ENCODE results near the gene ANKRD63.
A peak's percentile ranks its signal among the peaks of the same experiment; 100 is the strongest.

The ANKRD63 gene

DNA sequence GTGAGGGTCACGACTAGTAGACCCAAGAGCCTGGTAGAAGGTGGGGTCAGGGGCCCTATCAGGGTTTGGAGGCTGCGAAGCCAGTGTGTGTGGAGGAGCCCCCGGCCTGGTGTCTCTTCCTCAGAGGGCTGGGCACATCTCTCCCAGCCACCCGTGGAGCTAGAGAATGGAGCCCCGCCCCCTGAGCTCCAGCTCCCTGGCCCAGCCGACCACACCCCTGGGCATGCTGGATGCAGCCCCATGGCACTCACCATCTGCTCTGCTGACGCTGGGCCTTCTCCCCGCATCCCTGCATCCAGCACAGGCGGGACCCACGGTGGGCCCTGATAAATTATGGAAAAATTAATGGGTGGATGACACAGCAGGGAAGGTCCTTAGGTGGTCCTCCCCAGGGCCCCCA lies 17.5 kb downstream of the ANKRD63 start:
- H3K36me3 ChIP-seq (ENCODE audit: control insufficient read depth in 1 of 2, insufficient read depth in 2 of 2, low read length in 2 of 2): no peaks in the 10 kb centered on the region
- no peaks in the 10 kb centered on the region for H3K27me3 ChIP-seq (ENCODE audit: low read depth, low read length)
- no peaks in the 10 kb centered on the region for H3K9me3 ChIP-seq (ENCODE audit: control insufficient read depth in 1 of 2, low read length in 2 of 2)
- no peaks in the 10 kb centered on the region for H3K4me1 ChIP-seq (ENCODE audit: control insufficient read depth in 1 of 2, insufficient read depth in 2 of 2, low read length in 2 of 2)
- no peak overlapping the region for H3K27ac ChIP-seq (ENCODE audit: low read length)
- H3K4me3 ChIP-seq (ENCODE audit: low read depth in 1 of 2, low read length in 2 of 2): no peak overlapping the region

GRCh38 chr15:40264321-40265153 lies 18.3 kb downstream of the ANKRD63 start:
- no peak overlapping the region for H3K27ac ChIP-seq (ENCODE audit: low read length)

DNA sequence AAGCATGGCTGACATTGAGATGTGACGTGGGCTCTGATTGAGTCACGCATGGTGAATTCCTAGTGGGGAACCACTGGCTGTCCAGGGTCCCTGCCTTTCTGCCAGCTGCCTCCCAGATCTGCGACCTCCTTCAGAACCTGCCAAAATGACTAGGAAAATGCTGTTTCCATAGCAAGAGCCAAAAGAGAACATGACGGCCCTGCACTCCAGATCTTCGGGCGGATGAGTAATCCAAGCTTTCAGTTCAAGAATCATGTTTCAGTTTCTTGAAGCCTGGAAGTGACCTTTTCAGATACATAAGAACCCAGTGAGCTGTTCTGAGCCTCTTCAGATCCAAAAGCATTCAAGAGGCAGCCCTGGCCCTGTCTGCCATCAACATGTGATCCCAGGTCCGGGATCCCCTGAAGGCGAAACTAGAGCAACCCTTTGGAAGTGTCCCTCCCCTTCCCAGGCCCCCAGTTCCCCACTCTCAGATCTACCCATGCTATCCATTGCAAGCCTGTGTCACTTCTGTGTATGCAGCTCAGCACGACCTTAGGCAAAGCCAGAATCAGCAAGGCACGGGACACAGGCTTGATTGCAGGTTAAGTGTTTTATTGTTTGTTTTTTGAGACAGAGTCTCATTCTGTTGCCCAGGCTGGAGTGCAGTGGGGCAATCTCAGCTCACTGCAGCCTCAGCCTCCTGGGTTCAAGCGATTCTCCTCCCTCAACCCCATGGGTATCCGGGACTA lies 19.7 kb downstream of the ANKRD63 start:
- H3K36me3 ChIP-seq (ENCODE audit: control insufficient read depth in 1 of 2, insufficient read depth in 2 of 2, low read length in 2 of 2): no peaks in the 10 kb centered on the region
- H3K27me3 ChIP-seq (ENCODE audit: low read depth, low read length): peaks cover 9% of the 10 kb centered on the region
- H3K4me1 ChIP-seq (ENCODE audit: control insufficient read depth in 1 of 2, insufficient read depth in 2 of 2, low read length in 2 of 2): no peaks in the 10 kb centered on the region
- no peaks in the 10 kb centered on the region for H3K9me3 ChIP-seq (ENCODE audit: control insufficient read depth in 1 of 2, low read length in 2 of 2)
- no peak overlapping the region for H3K27ac ChIP-seq (ENCODE audit: low read length)
- H3K4me3 ChIP-seq (ENCODE audit: low read depth in 1 of 2, low read length in 2 of 2): no peak overlapping the region

More at GRCh38 chr15:40264321-40265153, 18.3 kb downstream of the ANKRD63 start:
- H3K36me3 ChIP-seq (ENCODE audit: control insufficient read depth in 1 of 2, insufficient read depth in 2 of 2, low read length in 2 of 2): no peaks in the 10 kb centered on the region
- no peaks in the 10 kb centered on the region for H3K27me3 ChIP-seq (ENCODE audit: low read depth, low read length)
- H3K4me3 ChIP-seq (ENCODE audit: low read depth in 1 of 2, low read length in 2 of 2): no peak overlapping the region
- H3K4me1 ChIP-seq (ENCODE audit: control insufficient read depth in 1 of 2, insufficient read depth in 2 of 2, low read length in 2 of 2): no peaks in the 10 kb centered on the region
- no peaks in the 10 kb centered on the region for H3K9me3 ChIP-seq (ENCODE audit: control insufficient read depth in 1 of 2, low read length in 2 of 2)

DNA sequence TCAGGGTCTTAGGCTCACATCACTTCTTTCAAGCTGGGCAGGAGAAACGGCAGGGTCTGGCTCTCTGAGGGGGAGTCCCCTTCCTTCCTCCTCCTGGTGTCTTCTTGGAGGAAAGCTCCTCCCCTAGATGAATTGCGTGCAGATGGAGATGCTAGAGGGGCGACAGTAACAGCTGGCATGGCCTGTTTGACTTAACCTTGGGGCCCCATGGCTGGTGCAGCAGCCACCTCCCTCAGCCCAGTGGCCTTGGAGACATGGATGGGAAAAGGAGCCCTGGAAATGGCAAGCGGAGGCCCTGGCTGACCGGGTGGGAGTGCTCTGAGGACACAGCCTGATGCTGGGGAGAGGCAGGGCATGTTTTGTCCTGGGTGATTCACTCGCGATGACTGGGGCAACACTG lies 23.8 kb downstream of the ANKRD63 start:
- no peak overlapping the region for H3K27ac ChIP-seq (ENCODE audit: low read length)
- no peaks in the 10 kb centered on the region for H3K9me3 ChIP-seq (ENCODE audit: control insufficient read depth in 1 of 2, low read length in 2 of 2)
- H3K4me1 ChIP-seq (ENCODE audit: control insufficient read depth in 1 of 2, insufficient read depth in 2 of 2, low read length in 2 of 2): no peaks in the 10 kb centered on the region
- H3K27me3 ChIP-seq (ENCODE audit: low read depth, low read length): peaks cover 9% of the 10 kb centered on the region
- H3K36me3 ChIP-seq (ENCODE audit: control insufficient read depth in 1 of 2, insufficient read depth in 2 of 2, low read length in 2 of 2): no peaks in the 10 kb centered on the region
- H3K4me3 ChIP-seq (ENCODE audit: low read depth in 1 of 2, low read length in 2 of 2): no peak overlapping the region

GRCh38 chr15:40258544-40258943 lies 24.3 kb downstream of the ANKRD63 start:
- Histone ChIP-seq H3K9me3 (ENCODE audit: control insufficient read depth in 1 of 2, low read length in 2 of 2) (no peaks in the 10 kb centered on the region), H3K27me3 (ENCODE audit: low read depth, low read length) (peaks cover 13% of the 10 kb centered on the region), H3K27ac (ENCODE audit: low read length) (no peak overlapping the region), H3K4me1 (ENCODE audit: control insufficient read depth in 1 of 2, insufficient read depth in 2 of 2, low read length in 2 of 2) (no peaks in the 10 kb centered on the region), H3K4me3 (ENCODE audit: low read depth in 1 of 2, low read length in 2 of 2) (no peak overlapping the region), H3K36me3 (ENCODE audit: control insufficient read depth in 1 of 2, insufficient read depth in 2 of 2, low read length in 2 of 2) (no peaks in the 10 kb centered on the region)

- Histone ChIP-seq H3K27me3 (ENCODE audit: low read depth, low read length) (peaks cover 17% of the 10 kb centered on the region), H3K4me3 (ENCODE audit: low read depth in 1 of 2, low read length in 2 of 2) (no peak overlapping the region), H3K36me3 (ENCODE audit: control insufficient read depth in 1 of 2, insufficient read depth in 2 of 2, low read length in 2 of 2) (no peaks in the 10 kb centered on the region), H3K9me3 (ENCODE audit: control insufficient read depth in 1 of 2, low read length in 2 of 2) (no peaks in the 10 kb centered on the region), H3K4me1 (ENCODE audit: control insufficient read depth in 1 of 2, insufficient read depth in 2 of 2, low read length in 2 of 2) (peaks cover 0 to 6% of the 10 kb centered on the region in 2 donors), H3K27ac (ENCODE audit: low read length) (no peak overlapping the region)
Measured at GRCh38 chr15:40257656-40258450, 25.0 kb downstream of the ANKRD63 start.

- H3K36me3 ChIP-seq (ENCODE audit: control insufficient read depth in 1 of 2, insufficient read depth in 2 of 2, low read length in 2 of 2): no peaks in the 10 kb centered on the region
- H3K4me1 ChIP-seq (ENCODE audit: control insufficient read depth in 1 of 2, insufficient read depth in 2 of 2, low read length in 2 of 2): peaks cover 0 to 13% of the 10 kb centered on the region in 2 donors
- no peaks in the 10 kb centered on the region for H3K9me3 ChIP-seq (ENCODE audit: control insufficient read depth in 1 of 2, low read length in 2 of 2)
- no peak overlapping the region for H3K4me3 ChIP-seq (ENCODE audit: low read depth in 1 of 2, low read length in 2 of 2)
- H3K27me3 ChIP-seq (ENCODE audit: low read depth, low read length): peaks cover 19% of the 10 kb centered on the region
- H3K27ac ChIP-seq (ENCODE audit: low read length): no peak overlapping the region
Measured at GRCh38 chr15:40256638-40257235, 26.1 kb downstream of the ANKRD63 start.

GRCh38 chr15:40255033-40255432 lies 27.8 kb downstream of the ANKRD63 start:
- Histone ChIP-seq H3K9me3 (ENCODE audit: control insufficient read depth in 1 of 2, low read length in 2 of 2) (no peaks in the 10 kb centered on the region), H3K4me3 (ENCODE audit: low read depth in 1 of 2, low read length in 2 of 2) (no peak overlapping the region), H3K36me3 (ENCODE audit: control insufficient read depth in 1 of 2, insufficient read depth in 2 of 2, low read length in 2 of 2) (no peaks in the 10 kb centered on the region), H3K27ac (ENCODE audit: low read length) (no peak overlapping the region), H3K4me1 (ENCODE audit: control insufficient read depth in 1 of 2, insufficient read depth in 2 of 2, low read length in 2 of 2) (peaks cover 0 to 13% of the 10 kb centered on the region in 2 donors), H3K27me3 (ENCODE audit: low read depth, low read length) (peaks cover 19% of the 10 kb centered on the region)

DNA sequence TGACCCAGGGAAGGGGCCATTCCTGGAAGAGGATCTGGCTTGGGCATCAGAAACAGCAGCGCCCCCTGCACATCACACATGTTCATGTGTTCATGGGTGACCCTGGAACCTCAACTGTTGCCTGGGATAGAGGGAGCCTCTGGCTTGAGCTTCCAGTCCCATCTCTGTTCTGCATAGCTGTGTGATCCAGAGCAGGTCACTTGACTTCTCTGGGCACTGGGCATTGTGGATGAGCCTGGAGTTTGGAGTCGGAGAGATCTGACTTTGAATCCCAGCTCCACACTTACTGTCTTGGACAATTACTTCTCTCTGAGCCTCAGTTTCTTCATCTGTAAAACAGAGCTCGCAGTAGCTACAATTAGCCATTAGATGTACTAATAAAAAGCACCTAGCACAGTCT lies 28.4 kb downstream of the ANKRD63 start:
- peaks cover 19% of the 10 kb centered on the region for H3K27me3 ChIP-seq (ENCODE audit: low read depth, low read length)
- H3K27ac ChIP-seq (ENCODE audit: low read length): no peak overlapping the region
- H3K4me3 ChIP-seq (ENCODE audit: low read depth in 1 of 2, low read length in 2 of 2): no peak overlapping the region
- H3K4me1 ChIP-seq (ENCODE audit: control insufficient read depth in 1 of 2, insufficient read depth in 2 of 2, low read length in 2 of 2): peaks cover 0 to 13% of the 10 kb centered on the region in 2 donors
- H3K36me3 ChIP-seq (ENCODE audit: control insufficient read depth in 1 of 2, insufficient read depth in 2 of 2, low read length in 2 of 2): no peaks in the 10 kb centered on the region
- H3K9me3 ChIP-seq (ENCODE audit: control insufficient read depth in 1 of 2, low read length in 2 of 2): no peaks in the 10 kb centered on the region

GRCh38 chr15:40253167-40253790 lies 29.6 kb downstream of the ANKRD63 start:
- Histone ChIP-seq H3K36me3 (ENCODE audit: control insufficient read depth in 1 of 2, insufficient read depth in 2 of 2, low read length in 2 of 2) (no peaks in the 10 kb centered on the region), H3K27me3 (ENCODE audit: low read depth, low read length) (peaks cover 10% of the 10 kb centered on the region), H3K9me3 (ENCODE audit: control insufficient read depth in 1 of 2, low read length in 2 of 2) (no peaks in the 10 kb centered on the region), H3K4me3 (ENCODE audit: low read depth in 1 of 2, low read length in 2 of 2) (peak overlapping the region; percentile 55 to 68), H3K4me1 (ENCODE audit: control insufficient read depth in 1 of 2, insufficient read depth in 2 of 2, low read length in 2 of 2) (peaks cover 0 to 13% of the 10 kb centered on the region in 2 donors), H3K27ac (ENCODE audit: low read length) (no peak overlapping the region)
